KMS-11 (cell line): ENCODE results near the gene MT1A.

Experiments used
- H2AFZ ChIP-seq: fragments of 200-600 bp; sonication (generic); 2 replicates; pipeline ENCODE4 v1.6.1; 2016; ENCODE audit warnings: antibody characterized with exemption, mixed run types, low read depth
- H3K27ac ChIP-seq: fragments of 200-600 bp; sonication (generic); 2 replicates; pipeline ENCODE4 v1.6.1; 2016; ENCODE audit warnings: mild to moderate bottlenecking, mixed run types
- H3K27me3 ChIP-seq: fragments of 200-600 bp; sonication (generic); 2 replicates; pipeline ENCODE4 v1.6.1; 2017; ENCODE audit warnings: mild to moderate bottlenecking, low read depth, mixed run types, moderate library complexity; ENCODE audit not compliant: insufficient read depth
- H3K36me3 ChIP-seq: fragments of 200-600 bp; sonication (generic); 2 replicates; pipeline ENCODE4 v1.6.1; 2017; ENCODE audit warnings: mild to moderate bottlenecking, mixed run types; ENCODE audit not compliant: insufficient read depth
- H3K4me1 ChIP-seq: fragments of 200-600 bp; sonication (generic); 2 replicates; pipeline ENCODE4 v1.6.1; 2016; ENCODE audit warnings: mild to moderate bottlenecking, low read depth, mixed run types; ENCODE audit not compliant: poor library complexity, severe bottlenecking
- H3K4me2 ChIP-seq: fragments of 200-600 bp; sonication (generic); 2 replicates; pipeline ENCODE4 v1.7.0; 2016; ENCODE audit warnings: mild to moderate bottlenecking, mixed run types
- H3K4me3 ChIP-seq: fragments of 200-600 bp; sonication (generic); IDR thresholded peaks from 2 replicates; pipeline ENCODE4 v1.6.1; 2017; ENCODE audit warnings: low read depth, low read length, mixed read lengths; ENCODE audit not compliant: insufficient read depth
- H3K79me2 ChIP-seq: fragments of 200-600 bp; sonication (generic); 2 replicates; pipeline ENCODE4 v1.6.1; 2016; ENCODE audit warnings: low read depth, mixed run types; ENCODE audit not compliant: insufficient read depth
- H3K9ac ChIP-seq: fragments of 200-600 bp; sonication (generic); 2 replicates; pipeline ENCODE4 v1.6.1; 2016; ENCODE audit warnings: mild to moderate bottlenecking, mixed run types
- H4K20me1 ChIP-seq: fragments of 200-600 bp; sonication (generic); 2 replicates; pipeline ENCODE4 v1.6.1; 2016; ENCODE audit warnings: mild to moderate bottlenecking, mixed run types; ENCODE audit not compliant: insufficient read depth
- CTCF ChIP-seq: fragments of 200-600 bp; sonication (generic); conservative IDR thresholded peaks from 2 replicates; pipeline ENCODE4 v1.6.1; 2017; ENCODE audit warnings: low read depth, mild to moderate bottlenecking, antibody characterized with exemption, low read length, moderate library complexity, mixed read lengths

The MT1A gene

GRCh38 chr16:56606476-56607108 is 31.9 kb upstream of the MT1A start:
- Histone ChIP-seq H3K9ac (no peak overlapping the region), H2AFZ (no peak overlapping the region), H3K4me3 (no peak overlapping the region)

GRCh38 chr16:56607109-56607618 is 31.3 kb upstream of the MT1A start:
- no peak overlapping the region for H3K27ac ChIP-seq

More at GRCh38 chr16:56606476-56607108, 31.9 kb upstream of the MT1A start:
- Histone ChIP-seq H3K27me3 (peaks cover 10% of the 10 kb centered on the region; the same call in 1 of the 2 replicates), H4K20me1 (no peaks in the 10 kb centered on the region), H3K79me2 (no peaks in the 10 kb centered on the region), H3K4me2 (no peak overlapping the region), H3K36me3 (no peaks in the 10 kb centered on the region), H3K4me1 (peaks cover 16% of the 10 kb centered on the region), H3K27ac (no peak overlapping the region)
- no peak for TF ChIP-seq CTCF

GRCh38 chr16:56607675-56608042 is 30.8 kb upstream of the MT1A start:
- TF ChIP-seq CTCF = no peak
- Histone ChIP-seq H3K4me3 (no peak overlapping the region), H2AFZ (peak overlapping the region; percentile 79; the same call in 1 of the 2 replicates), H3K9ac (no peak overlapping the region), H3K4me1 (peaks cover 16% of the 10 kb centered on the region), H4K20me1 (no peaks in the 10 kb centered on the region), H3K27ac (no peak overlapping the region), H3K79me2 (no peaks in the 10 kb centered on the region), H3K4me2 (no peak overlapping the region), H3K27me3 (peaks cover 10% of the 10 kb centered on the region; the same call in 1 of the 2 replicates), H3K36me3 (no peaks in the 10 kb centered on the region)

More at GRCh38 chr16:56607109-56607618, 31.3 kb upstream of the MT1A start:
- no peak for TF ChIP-seq CTCF
- H3K79me2 ChIP-seq = no peaks in the 10 kb centered on the region
- no peak overlapping the region for H2AFZ ChIP-seq
- H3K27me3 ChIP-seq = peaks cover 10% of the 10 kb centered on the region; the same call in 1 of the 2 replicates
- H3K4me1 ChIP-seq = peaks cover 16% of the 10 kb centered on the region
- H3K4me2 ChIP-seq = no peak overlapping the region
- H4K20me1 ChIP-seq = no peaks in the 10 kb centered on the region
- no peak overlapping the region for H3K9ac ChIP-seq
- no peak overlapping the region for H3K4me3 ChIP-seq
- no peaks in the 10 kb centered on the region for H3K36me3 ChIP-seq

- Histone ChIP-seq H4K20me1 (no peaks in the 10 kb centered on the region), H3K27me3 (peaks cover 10% of the 10 kb centered on the region; the same call in 1 of the 2 replicates), H3K4me2 (peak within 1 kb of the TSS; percentile 93), H3K4me3 (no peak within 1 kb of the TSS), H3K27ac (no peak within 1 kb of the TSS), H3K4me1 (peaks cover 16% of the 10 kb centered on the region), H3K79me2 (no peaks in the 10 kb centered on the region), H3K36me3 (no peaks in the 10 kb centered on the region), H2AFZ (peak within 1 kb of the TSS; percentile 79), H3K9ac (peak within 1 kb of the TSS; percentile 6; the same call in 1 of the 2 replicates)
- TF ChIP-seq CTCF = no peak
Observed at GRCh38 chr16:56608043-56608875, 30.2 kb upstream of the MT1A start, which contains the start of gene MT2A. Gene MT2A (plus strand): TSS chr16:56608584. CDS start chr16:56608656, 72 bp downstream.
